Anterior cingulate cortex (tissue), 58 donors: ENCODE results near the gene ZNF629.

Source experiments
- DNase-seq, 58 donors: peaks; one replicate each; lab custom pipeline; 2025; lab: John Stamatoyannopoulos, UW

The ZNF629 gene

GRCh38 chr16:30787613-30788378, 791 bp upstream of the ZNF629 start:
- DNase-seq: peak in 2 of 58 donors; percentile 56 to 58

- peak in 12 of 58 donors; percentile 11 to 56 (median 38) for DNase-seq
Observed at GRCh38 chr16:30786115-30786935, 680 bp downstream of the ZNF629 start.

- no peak for DNase-seq
Observed at GRCh38 chr16:30785126-30786106, 1.6 kb downstream of the ZNF629 start.

- no peak for DNase-seq
Observed at GRCh38 chr16:30784215-30784614, 2.8 kb downstream of the ZNF629 start.

GRCh38 chr16:30783280-30784109, 3.5 kb downstream of the ZNF629 start:
- no peak for DNase-seq

DNA sequence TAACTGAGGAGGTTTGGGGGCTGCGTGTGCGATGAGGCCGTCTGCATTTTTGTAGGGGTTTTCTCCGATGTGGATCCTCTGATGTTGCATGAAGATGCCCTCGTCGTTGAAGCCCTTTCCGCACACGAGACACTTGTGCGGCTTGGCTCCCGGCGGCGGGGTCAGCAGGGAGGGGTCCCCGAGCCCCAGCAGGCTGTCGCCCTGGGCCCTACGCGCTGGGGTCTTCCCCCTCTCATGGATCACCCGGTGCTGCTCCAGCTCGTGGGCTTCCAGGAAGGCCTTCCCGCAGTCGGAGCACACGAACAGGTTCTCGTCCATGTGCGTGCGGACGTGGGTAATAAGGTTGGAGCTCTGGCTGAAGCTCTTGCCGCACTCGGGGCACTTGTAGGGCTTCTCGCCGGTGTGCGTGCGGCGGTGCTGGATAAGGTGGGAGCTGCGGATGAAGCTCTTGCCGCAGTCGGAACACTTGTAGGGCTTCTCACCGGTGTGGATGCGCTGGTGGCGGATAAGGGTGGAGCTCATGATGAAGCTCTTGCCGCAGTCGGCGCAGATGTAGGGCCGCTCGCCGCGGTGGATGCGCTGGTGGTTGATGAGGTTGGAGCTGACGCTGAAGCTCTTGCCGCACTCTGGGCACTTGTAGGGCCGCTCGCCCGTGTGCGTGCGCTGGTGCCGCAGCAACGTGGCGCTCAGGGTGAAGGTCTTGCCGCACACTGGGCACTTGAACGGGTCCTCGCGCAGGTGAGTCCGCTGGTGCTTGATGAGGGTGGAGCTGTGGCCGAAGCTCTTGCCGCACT, 4.3 kb downstream of the ZNF629 start:
- no peak for DNase-seq

DNA sequence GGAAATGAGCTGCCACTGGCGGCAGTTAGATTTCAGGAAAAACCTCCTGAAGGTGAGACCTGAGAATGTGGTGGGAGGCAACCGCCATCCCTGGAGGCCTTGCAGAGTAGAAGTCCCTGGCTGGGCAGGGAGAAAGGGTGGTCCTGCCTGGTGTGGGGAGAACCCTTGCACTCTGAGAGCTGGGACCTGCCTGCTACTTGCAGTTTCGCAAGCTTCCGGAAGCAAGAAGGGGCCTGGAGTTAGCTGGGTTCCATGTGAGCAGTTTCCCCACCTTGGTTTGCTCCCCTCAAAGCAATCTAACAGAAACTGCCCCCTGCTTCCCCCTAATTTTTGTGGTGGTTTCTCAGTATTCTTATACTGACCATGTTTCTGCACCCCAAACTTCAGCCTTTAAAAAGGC, 6.5 kb downstream of the ZNF629 start:
- no peak for DNase-seq

DNA sequence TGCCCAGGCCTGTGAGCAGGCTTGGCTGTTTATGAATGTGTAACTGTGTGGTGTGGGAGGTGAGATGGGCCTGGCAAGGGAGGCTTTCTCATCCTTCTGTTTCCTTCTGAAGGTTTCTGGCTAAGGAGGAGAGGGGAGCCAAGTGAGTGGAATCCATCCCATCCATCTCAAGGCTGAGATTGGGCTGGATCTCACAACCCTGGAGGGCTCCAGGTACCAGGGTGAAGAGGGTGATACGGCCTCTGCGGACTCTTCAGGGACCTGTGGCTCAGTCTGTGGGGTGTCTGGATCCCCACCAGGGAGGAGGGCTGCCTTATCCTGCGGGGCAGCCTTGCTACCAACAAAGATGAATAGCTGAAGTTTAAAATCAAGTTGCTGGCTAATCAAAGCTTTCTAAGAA, 7.0 kb downstream of the ZNF629 start:
- DNase-seq: peak in 7 of 58 donors; percentile 4 to 33 (median 24)

DNA sequence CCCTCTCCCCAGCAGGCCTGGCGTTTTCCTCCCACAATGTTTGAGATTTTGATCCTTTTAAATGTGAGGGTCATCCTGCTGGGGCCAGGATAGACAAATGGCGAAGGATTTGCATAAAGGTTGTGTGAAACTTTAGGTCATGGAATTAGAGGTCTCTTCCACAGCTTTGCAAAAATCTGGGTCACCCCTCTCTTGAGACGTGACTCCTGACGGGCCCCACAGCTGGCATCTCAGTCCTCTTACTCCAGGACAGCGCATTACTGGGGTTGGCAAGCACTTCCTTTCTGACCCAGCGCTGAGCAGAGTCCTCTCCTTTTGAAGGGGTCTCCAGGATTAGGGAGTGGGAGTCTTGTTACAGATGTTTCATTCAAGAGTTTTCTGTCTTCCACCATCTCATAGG, 7.4 kb downstream of the ZNF629 start:
- DNase-seq: no peak

GRCh38 chr16:30778549-30779244, 8.3 kb downstream of the ZNF629 start:
- no peak for DNase-seq

- DNase-seq: no peak
Observed at GRCh38 chr16:30777591-30778297, 9.3 kb downstream of the ZNF629 start.

DNA sequence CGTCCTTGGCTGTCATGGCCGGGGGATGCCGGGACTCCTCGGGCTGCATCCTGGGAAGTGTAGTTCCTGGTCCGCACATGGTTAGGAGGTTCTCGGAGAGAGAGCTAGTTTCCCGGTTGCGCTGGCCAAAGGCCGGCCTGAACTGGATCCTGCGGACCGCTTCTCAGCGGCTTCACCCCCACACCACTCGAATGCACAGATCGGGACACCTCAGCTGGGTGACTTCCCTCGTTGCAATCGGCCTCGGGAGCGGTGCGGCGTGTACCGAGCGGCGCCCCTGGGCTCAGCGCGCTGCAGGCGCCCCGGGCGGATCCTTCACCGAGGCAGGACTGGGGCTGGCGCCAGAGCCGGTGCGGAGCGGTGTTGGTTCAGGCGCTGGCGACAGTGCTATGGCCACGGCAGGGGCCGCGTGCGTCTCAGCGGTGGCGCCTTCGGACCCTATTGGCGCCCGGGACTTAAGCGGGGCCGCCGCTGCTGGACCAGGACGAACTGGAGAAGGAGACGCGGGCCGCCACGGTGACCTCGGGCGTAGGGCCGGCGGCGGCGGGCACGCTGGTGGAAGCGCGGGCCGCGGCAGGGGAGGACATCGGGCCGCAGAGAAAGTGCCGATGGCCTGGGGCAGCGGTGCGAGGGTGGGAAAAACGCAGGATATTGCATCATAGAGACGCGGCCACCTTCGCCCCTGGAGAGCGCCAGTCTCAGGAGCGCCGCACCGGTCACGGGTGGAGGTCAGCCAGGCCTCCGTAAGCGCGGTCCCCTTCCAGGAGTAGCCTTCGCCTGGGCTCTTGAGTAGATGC, 11.4 kb downstream of the ZNF629 start:
- DNase-seq: peak; percentile 31 to 89 (median 77)

- no peak for DNase-seq
Observed at GRCh38 chr16:30775131-30775391, 11.9 kb downstream of the ZNF629 start.

GRCh38 chr16:30774367-30775130, 12.5 kb downstream of the ZNF629 start:
- no peak for DNase-seq

- no peak for DNase-seq
Observed at GRCh38 chr16:30773826-30774225, 13.2 kb downstream of the ZNF629 start.

- no peak for DNase-seq
Observed at GRCh38 chr16:30771726-30772125, 15.3 kb downstream of the ZNF629 start.
